GM12878 (cell line): ENCODE data around the gene SMPX.

ENCODE experiments used
- BMI1 ChIP-seq: fragments of 450-650 bp; IDR thresholded peaks from 2 replicates; pipeline ENCODE4 v1.6.1; 2016; ENCODE audit warnings: mild to moderate bottlenecking, moderate library complexity, borderline replicate concordance
- CHD2 ChIP-seq: IDR thresholded peaks from 2 replicates; pipeline ENCODE4 v1.6.1; 2011; ENCODE audit warnings: low read depth, low read length, improper control_type of control experiment, borderline replicate concordance
- CTCF ChIP-seq, 3 experiments: IDR thresholded peaks in 2 of 3; conservative IDR thresholded peaks in 1 of 3; 2 replicates each; pipeline ENCODE4 v1.5.1; 2011; ENCODE audit warnings: low read depth in 3 of 3, low read length in 3 of 3, mild to moderate bottlenecking in 3 of 3, control low read depth in 2 of 3, moderate library complexity in 2 of 3, inconsistent platforms in 1 of 3, mixed read lengths in 1 of 3; ENCODE audit not compliant: control insufficient read depth in 2 of 3, insufficient read depth in 1 of 3; ENCODE audit errors: extremely low read depth in 1 of 3
- LARP7 ChIP-seq: fragments of 450-650 bp; IDR thresholded peaks from 2 replicates; pipeline ENCODE4 v1.6.1; 2017; ENCODE audit warnings: mild to moderate bottlenecking
- MYC ChIP-seq: IDR thresholded peaks from 2 replicates; pipeline ENCODE4 v1.6.1; 2011; ENCODE audit warnings: mild to moderate bottlenecking, low read length, moderate library complexity, inconsistent platforms; ENCODE audit not compliant: insufficient read depth, insufficient replicate concordance, insufficient read length, severe bottlenecking
- POU2F2 ChIP-seq: IDR thresholded peaks from 3 replicates; pipeline ENCODE4 v1.6.1; 2011; ENCODE audit warnings: low read depth, mild to moderate bottlenecking, low read length, borderline replicate concordance
- SMARCA5 ChIP-seq: fragments of 450-650 bp; IDR thresholded peaks from 2 replicates; pipeline ENCODE4 v1.6.1; 2017; ENCODE audit warnings: mild to moderate bottlenecking
- STAT3 ChIP-seq: IDR thresholded peaks from 2 replicates; pipeline ENCODE4 v1.6.1; 2011; ENCODE audit warnings: low read depth, low read length, improper control_type of control experiment
- ZNF687 ChIP-seq: fragments of 450-650 bp; IDR thresholded peaks from 2 replicates; pipeline ENCODE4 v1.6.1; 2017; ENCODE audit warnings: mild to moderate bottlenecking, moderate library complexity
- TF ChIP-seq, protein P1 (sequence below): IDR thresholded peaks from 2 replicates; pipeline ENCODE4 v1.6.1; 2012; ENCODE audit warnings: low read depth, low read length, improper control_type of control experiment
- TF ChIP-seq, protein P2 (sequence below): fragments of 450-650 bp; IDR thresholded peaks from 2 replicates; pipeline ENCODE4 v1.6.1; 2016; ENCODE audit warnings: mild to moderate bottlenecking

- TF ChIP-seq ZNF687, result no peak
- no peak for TF ChIP-seq SMARCA5
- no peak for TF ChIP-seq CTCF (IDR thresholded peaks at IDR 0.05 in 2 of 3, conservative IDR thresholded peaks at IDR 0.05 in 1 of 3; ENCODE audit: control insufficient read depth in 2 of 3, extremely low read depth in 1 of 3, insufficient read depth in 1 of 3, low read depth in 3 of 3, low read length in 3 of 3)
- TF ChIP-seq, protein P1, sequence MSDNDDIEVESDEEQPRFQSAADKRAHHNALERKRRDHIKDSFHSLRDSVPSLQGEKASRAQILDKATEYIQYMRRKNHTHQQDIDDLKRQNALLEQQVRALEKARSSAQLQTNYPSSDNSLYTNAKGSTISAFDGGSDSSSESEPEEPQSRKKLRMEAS, result no peak
- TF ChIP-seq LARP7, result no peak
- no peak for TF ChIP-seq MYC
- no peak for TF ChIP-seq POU2F2
- no peak for TF ChIP-seq CHD2
- TF ChIP-seq, protein P2, sequence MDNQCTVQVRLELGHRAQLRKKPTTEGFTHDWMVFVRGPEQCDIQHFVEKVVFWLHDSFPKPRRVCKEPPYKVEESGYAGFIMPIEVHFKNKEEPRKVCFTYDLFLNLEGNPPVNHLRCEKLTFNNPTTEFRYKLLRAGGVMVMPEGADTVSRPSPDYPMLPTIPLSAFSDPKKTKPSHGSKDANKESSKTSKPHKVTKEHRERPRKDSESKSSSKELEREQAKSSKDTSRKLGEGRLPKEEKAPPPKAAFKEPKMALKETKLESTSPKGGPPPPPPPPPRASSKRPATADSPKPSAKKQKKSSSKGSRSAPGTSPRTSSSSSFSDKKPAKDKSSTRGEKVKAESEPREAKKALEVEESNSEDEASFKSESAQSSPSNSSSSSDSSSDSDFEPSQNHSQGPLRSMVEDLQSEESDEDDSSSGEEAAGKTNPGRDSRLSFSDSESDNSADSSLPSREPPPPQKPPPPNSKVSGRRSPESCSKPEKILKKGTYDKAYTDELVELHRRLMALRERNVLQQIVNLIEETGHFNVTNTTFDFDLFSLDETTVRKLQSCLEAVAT, result no peak
- no peak for TF ChIP-seq STAT3
- TF ChIP-seq BMI1, result no peak
Observed at GRCh38 chrX:21715337-21715736, 42.6 kb downstream of the SMPX start.
